Right hindlimb (tissue), 1 donor: ENCODE data around the gene UNC45A.

ENCODE experiments used
- DNase-seq: peaks from one replicate; pipeline ENCODE4 v3.0.0-alpha.2; 2018

UNC45A gene

DNA sequence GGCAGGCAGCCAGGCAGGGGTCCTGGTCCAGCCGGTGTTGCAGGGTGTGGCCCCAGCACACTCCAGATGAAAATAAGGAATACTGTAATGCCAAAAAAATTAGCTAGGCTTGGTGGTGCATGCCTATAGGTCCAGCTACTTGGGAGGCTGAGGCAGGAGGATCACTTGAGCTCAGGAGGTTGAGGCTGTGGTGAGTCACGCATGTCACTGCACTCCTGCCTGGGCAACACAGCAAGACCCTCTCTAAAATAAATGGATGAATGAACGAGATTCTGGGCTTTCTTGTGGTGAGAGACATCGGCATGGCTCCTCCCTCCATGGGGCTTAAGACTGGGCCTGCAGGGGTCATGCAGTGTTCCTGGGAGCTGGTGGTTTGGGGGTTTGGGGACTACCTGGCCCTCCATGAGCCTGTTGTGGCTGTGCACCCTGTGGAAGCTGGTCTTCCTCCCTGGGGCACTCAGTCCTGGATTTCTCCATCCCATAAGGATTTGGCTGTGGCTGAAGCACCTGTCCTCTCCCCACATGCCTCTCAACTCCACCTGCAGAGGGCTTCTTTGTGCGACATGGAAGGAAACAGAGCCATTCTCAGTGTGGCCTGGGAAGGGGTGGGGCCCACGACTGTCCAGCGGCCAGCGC is 12.0 kb downstream of the UNC45A start:
- DNase-seq: no peak

DNA sequence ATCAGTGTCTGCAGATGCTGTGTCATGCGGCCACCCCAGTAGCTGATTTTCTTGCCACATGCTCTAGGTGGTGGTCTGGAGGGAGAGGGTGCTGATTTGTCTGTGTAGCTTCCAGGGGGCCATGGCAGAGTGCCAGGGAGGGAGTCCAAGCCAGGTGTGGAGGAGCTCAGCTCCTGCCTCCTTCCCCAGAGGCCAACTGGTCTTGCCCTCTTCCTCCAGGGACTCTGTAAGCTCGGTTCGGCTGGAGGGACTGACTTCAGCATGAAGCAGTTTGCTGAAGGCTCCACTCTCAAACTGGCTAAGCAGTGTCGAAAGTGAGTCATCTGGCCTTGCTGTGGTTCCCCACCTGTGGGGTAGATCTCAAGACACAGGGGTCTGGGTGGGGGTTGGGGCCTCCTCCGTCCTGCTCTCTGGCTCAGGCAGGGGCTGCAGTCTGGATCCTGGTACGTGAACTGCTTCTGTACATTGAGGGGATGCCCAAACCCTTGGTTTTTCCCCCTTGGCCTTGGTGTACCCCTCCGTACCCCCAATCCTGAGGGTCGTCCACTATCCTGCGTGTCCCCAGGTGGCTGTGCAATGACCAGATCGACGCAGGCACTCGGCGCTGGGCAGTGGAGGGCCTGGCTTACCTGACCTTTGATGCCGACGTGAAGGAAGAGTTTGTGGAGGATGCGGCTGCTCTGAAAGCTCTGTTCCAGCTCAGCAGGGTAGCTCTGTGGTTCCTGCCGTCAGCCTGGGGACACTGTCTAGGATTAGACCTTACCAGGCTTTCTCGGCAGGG is 12.7 kb downstream of the UNC45A start:
- DNase-seq: no peak

DNA sequence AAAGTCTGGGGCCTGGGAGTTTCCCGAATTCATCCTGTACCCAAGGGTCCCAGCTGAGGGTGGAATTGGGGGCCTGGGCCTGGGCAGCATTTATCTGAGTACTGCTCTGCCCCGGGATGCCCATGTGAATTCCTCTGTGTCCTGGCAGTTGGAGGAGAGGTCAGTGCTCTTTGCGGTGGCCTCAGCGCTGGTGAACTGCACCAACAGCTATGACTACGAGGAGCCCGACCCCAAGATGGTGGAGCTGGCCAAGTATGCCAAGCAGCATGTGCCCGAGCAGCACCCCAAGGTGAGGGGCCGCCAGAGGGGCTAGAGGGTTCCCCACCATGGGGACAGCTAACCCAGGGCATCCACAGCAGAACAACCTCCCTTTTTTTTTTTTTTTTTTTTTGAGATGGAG is 13.4 kb downstream of the UNC45A start:
- DNase-seq: no peak

DNA sequence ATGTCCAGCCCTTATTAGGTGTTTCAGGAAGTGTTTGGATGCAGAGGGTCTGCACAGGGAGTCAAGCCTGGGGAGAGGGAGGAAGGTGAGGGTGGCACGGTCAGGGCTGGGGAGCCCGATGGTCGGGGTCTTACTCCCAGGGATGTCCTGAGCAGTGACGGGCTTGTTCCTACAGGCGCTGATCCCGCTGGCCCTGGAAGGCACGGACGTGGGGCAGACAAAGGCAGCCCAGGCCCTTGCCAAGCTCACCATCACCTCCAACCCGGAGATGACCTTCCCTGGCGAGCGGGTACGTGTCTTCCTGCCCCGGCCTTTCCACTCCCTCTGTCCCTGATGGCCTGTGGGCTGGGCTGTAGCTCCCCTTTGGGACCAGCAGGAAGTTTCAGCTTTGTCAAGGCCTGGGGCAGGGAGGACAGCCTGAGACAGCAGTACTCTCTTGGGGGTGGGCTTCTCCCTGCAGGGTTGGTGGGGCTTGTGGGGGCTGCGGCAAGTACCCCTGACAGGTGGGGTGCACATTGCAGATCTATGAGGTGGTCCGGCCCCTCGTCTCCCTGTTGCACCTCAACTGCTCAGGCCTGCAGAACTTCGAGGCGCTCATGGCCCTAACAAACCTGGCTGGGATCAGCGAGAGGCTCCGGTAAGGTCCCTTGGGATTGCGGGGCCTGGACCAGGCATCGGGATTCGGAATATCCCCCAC is 15.0 kb downstream of the UNC45A start:
- DNase-seq: no peak

DNA sequence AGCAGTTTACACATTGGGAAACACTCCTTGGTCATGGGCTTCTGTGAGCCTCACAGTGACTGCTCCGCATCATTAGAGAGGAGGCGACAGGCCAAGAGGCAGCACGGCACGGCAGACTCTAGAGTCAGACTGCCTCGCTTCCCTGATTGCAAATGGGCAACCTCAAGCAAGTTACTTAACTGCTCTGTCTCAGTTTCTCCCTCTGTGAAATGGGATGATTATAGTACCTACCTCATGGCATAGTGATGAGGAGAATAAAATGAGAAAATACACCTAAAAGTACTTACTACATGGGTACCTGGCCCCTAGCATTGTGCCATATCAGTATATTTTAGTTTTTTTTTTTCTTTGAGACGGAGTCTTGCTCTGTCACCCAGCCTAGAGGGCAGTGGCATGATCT is 15.6 kb downstream of the UNC45A start:
- DNase-seq: no peak

DNA sequence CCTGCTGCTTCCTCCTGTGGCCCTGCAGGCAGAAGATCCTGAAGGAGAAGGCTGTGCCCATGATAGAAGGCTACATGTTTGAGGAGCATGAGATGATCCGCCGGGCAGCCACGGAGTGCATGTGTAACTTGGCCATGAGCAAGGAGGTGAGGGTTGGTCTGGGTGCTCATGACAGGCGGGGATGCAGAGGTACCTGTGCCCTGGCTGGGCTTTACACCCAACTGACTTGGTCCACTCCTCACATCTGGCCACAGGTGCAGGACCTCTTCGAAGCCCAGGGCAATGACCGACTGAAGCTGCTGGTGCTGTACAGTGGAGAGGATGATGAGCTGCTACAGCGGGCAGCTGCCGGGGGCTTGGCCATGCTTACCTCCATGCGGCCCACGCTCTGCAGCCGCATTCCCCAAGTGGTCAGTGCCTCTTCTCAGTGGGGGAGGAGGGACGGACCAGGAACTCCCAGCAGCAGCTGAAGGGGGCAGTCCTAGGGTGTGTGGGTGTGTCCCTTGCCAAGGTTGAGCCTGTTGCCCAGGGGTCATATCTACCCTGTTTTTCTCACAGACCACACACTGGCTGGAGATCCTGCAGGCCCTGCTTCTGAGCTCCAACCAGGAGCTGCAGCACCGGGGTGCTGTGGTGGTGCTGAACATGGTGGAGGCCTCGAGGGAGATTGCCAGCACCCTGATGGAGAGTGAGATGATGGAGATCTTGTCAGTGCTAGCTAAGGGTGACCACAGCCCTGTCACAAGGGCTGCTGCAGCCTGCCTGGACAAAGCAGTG is 18.0 kb downstream of the UNC45A start:
- no peak for DNase-seq

DNA sequence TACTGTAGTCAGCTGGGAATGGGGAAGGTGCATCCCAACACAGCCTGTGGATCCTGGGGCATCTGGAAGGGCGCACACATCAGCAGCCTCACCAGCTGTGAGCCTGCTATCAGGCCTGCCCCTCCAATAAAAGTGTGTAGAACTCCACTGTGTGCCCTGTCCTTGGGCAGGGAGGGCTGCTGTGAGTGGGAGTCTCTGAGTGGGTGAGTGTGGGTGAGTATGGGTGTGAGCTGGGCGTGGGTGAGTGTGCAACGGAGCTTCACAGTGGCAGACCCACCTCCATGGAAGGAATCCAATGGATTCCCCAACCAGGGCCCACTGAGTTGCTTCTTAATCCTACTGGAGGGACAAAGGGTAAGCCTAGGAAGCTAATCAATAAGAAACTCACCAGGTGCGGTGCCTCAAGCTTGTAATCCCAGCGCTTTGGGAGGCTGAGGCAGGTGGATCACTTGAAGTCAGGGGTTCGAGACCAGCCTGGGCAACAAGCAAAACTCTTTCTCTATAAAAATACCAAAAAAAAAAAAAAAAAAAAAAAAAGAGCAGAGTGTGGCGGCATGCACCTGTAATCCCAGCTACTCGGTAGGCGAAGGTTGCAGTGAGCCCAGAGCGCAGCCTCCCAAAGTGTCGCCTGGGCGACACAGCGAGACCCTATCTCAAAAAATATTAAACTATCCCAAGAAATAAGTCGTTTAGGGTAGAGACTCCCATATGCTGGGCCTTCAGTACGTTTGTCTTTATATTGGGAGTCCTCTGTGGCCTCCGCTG is 19.0 kb downstream of the UNC45A start:
- no peak for DNase-seq

DNA sequence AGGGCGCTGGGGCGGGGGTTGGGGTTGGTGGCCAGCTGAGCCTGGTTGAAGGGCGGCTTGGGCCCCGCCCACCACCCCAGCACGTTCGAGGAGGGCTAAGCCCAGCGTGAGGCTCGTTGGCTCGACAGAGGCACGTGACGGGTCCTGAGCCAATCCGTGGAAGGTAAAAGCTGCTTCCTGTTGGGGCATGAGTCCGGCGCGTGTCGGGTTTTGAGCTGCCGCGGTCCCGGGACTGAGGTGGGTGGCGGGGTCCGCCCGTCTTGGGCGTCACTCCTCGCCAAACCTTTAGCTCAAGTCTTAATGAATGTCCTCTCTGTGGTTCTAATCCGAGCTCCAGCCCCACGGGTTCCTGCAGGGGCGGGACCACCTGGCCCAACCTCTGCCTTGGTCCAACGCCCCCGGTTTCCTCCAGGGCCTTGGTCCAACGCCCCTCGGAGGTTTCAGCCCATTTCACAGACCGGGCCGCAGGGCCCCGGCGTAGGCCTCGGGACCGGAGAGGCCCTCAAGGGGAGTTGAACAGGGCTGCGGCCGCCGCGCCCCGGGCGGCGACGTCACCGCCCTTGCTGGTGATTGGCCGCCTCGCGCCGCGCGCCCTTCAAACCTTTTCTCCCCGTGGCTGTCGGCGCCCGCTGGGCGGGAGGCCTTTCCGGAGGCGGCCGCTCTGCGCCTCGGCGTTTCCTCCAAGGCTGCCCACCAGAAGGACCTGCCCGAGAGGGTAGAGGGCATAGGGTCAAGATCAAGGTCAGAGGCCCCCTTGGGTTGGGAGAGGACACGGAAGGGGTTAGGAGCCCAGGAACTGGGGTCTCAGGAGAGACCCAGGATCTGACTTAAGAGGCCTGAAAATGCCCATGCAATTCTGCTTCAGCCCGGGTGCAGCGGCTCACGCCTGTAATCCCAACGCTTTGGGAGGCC is 19.9 kb downstream of the UNC45A start, which contains the start of gene RCCD1:
Gene RCCD1, plus strand, starts transcription at position 173 of the 912 bp plus-strand sequence. CDS start 1,851 bp downstream, outside the sequence.
- peak; percentile 97 for DNase-seq

DNA sequence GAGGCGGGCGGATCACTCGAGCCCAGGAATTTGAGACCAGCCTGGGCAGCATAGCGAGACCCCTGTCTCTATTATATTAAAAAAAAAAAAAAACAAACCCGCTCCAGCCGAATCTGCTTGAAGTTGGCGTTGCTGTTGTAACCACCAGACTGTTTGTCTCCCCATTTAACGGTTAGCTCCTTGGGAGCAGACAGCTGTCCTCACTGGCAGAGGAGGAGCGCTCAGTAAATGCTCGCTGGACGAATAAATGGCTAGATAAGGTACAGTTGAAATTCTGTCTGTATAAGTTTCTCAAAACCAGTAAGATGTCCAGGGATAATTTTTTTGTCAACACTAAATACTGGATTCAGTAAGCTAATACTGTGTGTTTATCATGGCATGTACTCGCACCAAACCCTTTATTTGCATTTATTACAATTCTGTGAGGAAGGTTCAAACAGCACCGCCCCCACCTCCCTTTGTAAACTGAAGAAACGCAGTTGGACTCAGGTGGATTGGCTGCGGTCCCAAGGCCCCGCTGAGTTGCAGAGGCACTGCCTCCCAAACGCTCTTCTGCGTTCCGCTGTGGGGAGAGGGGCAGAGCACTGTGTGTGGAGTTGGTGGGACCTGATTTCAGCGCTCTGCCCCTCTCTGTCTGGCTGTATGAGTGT is 20.7 kb downstream of the UNC45A start:
- no peak for DNase-seq

DNA sequence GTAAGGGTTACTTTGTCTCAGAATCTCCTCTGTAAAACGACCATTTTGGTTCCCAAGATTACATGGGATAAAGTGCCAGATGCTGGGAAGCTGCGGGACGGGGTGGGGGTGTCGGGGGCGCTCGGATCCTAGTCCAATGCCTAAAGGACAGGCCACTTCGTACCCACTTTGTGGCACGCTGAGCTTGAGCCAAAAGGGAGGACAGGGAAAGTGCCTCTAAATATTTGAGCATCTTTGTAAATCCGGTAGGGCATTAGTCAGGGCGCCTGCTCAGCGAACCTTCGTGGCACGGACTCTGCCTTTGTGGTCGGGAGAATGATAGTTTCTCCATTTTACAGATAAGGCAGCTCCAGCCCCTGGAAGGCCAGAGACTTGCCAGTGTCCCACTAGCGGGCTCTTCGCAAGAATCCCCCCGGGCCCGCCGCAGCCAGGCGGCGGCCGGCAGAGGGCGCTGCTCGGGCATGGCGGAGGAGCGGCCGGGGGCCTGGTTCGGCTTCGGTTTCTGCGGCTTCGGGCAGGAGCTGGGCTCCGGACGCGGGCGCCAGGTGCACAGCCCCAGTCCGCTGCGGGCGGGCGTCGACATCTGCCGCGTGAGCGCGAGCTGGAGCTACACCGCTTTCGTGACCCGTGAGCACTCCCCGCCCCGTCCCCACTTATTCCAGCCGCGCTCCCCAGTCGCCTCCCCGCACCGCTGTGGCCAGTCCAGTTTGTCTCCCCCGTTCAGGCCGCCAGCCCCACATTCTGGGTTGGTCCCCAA is 21.4 kb downstream of the UNC45A start:
- DNase-seq: peak; percentile 87

DNA sequence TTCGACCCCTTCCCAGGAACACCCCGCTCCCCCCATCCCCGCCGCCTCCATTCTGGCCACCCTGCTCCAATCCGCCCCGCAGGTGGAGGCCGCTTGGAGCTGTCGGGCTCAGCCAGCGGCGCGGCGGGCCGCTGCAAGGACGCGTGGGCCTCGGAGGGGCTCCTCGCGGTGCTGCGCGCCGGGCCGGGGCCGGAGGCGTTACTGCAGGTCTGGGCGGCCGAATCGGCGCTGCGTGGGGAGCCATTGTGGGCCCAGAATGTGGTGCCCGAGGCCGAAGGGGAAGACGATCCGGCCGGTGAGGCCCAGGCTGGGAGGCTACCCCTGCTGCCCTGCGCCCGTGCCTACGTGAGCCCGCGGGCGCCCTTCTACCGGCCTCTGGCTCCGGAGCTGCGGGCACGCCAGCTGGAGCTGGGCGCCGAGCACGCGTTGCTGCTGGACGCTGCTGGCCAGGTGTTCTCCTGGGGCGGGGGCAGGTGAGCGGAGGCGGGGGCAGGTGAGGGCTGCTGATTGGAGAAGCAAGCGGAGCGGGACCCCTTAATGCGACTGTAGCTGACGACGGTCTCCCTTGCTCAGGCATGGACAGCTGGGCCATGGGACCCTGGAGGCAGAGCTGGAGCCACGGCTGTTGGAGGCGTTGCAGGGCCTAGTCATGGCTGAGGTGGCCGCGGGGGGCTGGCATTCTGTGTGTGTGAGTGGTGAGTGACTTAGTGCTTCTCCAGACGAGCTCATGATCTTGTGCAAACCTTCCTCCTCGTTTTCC is 22.1 kb downstream of the UNC45A start:
- no peak for DNase-seq

DNA sequence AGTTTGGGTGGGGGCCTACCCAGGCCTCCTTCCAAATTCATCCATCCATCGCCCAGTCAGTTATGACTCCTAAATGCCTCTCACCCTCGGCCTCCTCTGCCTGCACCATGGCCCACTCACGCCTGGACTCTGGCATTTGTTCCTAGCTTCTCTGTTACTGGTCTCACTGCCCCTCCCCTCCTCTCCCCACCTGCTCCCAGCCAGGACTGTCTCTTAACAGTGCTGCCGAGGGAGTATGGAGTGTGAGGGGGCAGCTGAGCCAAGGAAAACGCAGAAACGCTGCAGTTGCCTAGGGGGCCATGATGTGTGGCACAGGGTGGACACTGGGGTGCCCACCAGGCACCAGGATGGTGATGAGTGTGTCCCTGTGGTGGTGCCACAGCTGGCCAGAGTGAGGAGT is 22.7 kb downstream of the UNC45A start:
- DNase-seq: no peak

DNA sequence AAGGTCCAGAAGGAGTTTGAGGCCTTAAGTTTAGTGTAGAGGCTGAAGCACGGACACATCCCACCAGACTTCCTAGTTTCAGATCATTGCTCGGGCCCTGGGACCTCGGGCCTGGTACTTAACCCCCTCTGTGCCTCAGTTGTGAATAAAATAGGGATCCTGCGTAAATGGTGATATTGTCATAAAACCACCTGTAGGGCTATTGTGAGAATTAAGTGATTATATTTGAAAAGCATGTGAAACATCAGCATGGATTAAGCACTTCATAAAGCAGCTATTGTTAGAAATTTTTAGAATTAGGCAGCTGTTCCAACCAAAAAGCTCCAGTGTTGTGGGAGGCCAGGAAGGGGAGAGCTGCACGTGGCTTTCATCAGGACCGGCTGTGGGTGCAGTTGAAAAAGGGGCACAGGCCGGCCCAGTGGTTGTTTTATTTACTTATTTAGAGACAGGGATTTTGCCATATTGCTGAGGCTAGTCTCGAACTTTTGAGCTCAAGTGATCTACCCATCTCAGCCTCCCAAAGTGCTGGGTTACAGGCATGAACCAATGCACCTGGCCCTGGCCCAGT is 24.0 kb downstream of the UNC45A start:
- DNase-seq: no peak

DNA sequence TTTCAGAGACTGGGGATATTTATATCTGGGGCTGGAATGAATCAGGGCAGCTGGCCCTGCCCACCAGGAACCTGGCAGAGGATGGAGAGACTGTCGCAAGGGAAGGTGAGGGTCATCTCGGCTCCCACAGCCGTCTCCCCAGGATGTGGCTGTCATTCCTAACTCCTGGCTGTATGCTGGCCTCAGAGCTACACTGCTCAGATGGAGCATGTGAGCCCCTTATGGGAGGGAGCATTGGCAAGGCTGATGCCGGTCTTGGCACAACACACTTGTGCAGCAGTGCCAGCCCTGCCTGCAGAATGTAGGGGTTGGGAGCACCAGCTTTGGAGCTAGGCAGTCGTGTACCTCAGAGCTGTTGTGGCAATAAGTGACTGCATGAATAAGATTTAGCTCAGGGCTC is 24.8 kb downstream of the UNC45A start:
- peak; percentile 85 for DNase-seq

DNA sequence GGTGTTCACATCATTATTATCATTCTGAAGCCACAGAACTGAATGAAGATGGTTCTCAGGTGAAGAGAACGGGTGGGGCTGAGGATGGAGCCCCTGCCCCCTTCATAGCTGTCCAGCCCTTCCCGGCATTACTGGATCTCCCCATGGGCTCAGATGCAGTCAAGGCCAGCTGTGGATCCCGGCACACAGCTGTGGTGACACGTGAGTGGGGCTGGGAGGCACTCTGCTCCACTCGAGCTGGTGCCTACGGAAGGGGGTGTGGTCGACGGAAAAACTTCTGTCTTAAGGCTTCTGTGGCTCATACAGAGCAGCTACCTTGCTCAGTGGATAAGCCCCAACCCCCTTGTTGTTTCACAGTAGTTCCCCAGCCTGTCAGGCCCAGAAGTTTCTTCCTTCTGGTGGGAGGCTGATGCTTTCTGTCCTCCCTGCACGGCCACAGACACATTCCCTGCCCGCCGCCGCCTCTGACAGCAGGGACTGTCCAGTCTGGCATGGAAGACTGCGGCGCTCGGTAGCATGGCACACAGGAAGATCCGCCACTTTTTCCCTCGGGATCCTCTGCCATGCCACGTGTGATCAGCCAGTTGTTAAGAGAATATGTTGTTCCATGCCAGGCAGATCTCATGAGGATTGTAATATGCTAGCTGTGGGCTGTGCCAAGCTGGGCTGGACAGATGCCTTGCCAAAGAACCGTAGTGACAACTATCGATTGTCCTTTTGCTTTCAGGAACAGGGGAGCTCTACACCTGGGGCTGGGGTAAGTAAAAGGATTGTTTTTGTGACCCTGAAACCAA is 25.4 kb downstream of the UNC45A start:
- DNase-seq: no peak

DNA sequence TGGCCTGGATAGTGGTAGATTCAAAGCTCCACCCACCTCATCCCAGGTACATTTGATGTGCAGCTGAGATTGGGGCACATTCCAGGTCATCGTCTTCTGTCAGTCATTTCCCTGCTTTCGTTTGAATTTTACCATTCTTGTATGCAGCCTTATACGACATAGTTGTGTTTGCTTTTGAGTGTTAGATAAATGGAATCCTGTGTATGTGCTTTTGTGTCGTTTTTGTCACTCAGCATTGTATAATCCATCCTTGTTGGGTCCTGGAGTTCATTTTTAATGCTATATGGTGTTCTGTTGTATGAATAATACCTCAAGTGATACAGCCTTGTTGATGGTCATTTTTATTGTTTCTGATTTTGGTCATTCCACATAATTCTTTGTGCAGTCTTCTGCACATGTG is 26.9 kb downstream of the UNC45A start:
- no peak for DNase-seq

DNA sequence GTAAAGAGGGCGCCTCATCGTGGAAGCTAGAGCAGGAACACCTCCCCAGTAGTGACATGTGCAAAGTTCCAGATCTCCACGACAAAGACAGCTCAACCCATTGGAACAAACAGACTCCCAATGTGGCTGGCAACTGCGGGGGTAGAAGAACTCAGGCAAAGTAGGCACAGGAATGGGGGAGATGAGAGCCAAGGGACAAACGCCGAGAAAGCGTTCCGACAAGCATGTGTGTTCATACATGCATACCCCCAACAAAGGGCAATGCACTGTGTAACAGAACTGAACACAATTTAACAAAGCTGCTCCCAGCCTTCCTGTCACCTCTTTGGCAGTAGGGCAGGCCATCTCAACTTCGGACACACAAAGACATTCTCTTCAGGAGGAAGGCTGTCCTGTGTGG is 31.2 kb downstream of the UNC45A start:
- DNase-seq: no peak

DNA sequence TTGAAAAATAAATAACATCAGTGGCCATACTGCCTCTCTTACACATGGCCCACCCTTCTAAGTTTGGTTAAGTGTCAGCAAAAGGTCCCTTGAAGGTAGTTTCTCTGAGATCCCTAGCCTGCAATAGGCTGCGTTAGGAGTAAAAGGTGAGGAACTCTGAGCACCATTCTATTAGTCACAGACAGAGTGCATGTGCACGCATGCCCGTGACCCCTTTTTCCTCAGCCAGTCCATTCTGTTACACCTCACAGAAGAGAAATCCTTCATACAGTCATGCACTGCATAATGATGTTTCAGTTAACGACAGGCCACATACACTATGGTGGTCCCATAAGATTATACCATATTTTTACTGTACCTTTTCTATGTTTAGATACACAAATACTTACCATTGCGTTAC is 32.1 kb downstream of the UNC45A start:
- DNase-seq: no peak
